ENCODE data around the gene ADAM15. TPM values are rescaled to one million over a fixed set of nuclear protein-coding genes. Genes with fewer than 3 reads are reported as not detected.

ADAM15 gene
- total and polyA plus RNA-seq, 2 of the 8 experiments (the other 6 are each of a cell fraction or from before 2014, with no cell fraction given) = 32.9 to 37.6 TPM

GRCh38 chr1:155085504-155086127 lies 34.5 kb downstream of the ADAM15 start:
- peak overlapping the region; percentile 84 for H2BK5ac ChIP-seq (ENCODE audit: low read depth, low read length)
- H3K27ac ChIP-seq (ENCODE audit: low read depth, low read length) = no peak overlapping the region
- POLR2A ChIA-PET (ENCODE audit: partially characterized antibody) = interaction anchor here (0.8 to 2.3 kb wide), 9 partner anchors 14 to 120 kb away, joined by 3 to 13 read pairs (median 4); partner anchors contain the start of genes EFNA4 and SLC50A1
- peak overlapping the region; percentile 46; the same call in 1 of the 2 replicates for H2AFZ ChIP-seq (ENCODE audit: low read length)
- H2BK15ac ChIP-seq (ENCODE audit: low read length) = no peak overlapping the region
- peaks cover 9% of the 10 kb centered on the region; the same call in 1 of the 2 replicates for H3K23me2 ChIP-seq (ENCODE audit: low read depth, low read length)
- no peak for FAIRE-seq
- H3K14ac ChIP-seq (ENCODE audit: insufficient read length) = no peak overlapping the region
- H3K23ac ChIP-seq (ENCODE audit: insufficient read length) = no peak overlapping the region
- no peak overlapping the region for H4K91ac ChIP-seq (replicated peaks; ENCODE audit: insufficient read length, low read length)
- H3K56ac ChIP-seq (replicated peaks; ENCODE audit: insufficient read length, low read depth, low read length) = no peak overlapping the region
- H3K79me1 ChIP-seq (ENCODE audit: low read depth, low read length) = no peaks in the 10 kb centered on the region
- H2BK120ac ChIP-seq (replicated peaks; ENCODE audit: low read depth, low read length) = no peak overlapping the region
- no peak overlapping the region for H4K5ac ChIP-seq (ENCODE audit: insufficient read length, low read depth, low read length)
- H2AK5ac ChIP-seq (ENCODE audit: low read depth, low read length) = no peak overlapping the region
- H3K4me3 ChIP-seq (ENCODE audit: extremely low read depth in 1 of 4, insufficient read depth in 2 of 4, low read depth in 3 of 4, low read length in 4 of 4) = peak overlapping the region; percentile 59 to 81 (median 77)
- H2BK20ac ChIP-seq (ENCODE audit: low read length) = no peak overlapping the region
- peak overlapping the region; percentile 95 to 96 for H3K4me2 ChIP-seq (ENCODE audit: insufficient read depth in 1 of 2, low read depth in 2 of 2, low read length in 2 of 2)
- CTCF ChIA-PET (ENCODE audit: partially characterized antibody) = interaction anchor here (0.6 to 5.5 kb wide), 56 partner anchors 10 to 545 kb away, joined by 3 to 169 read pairs (median 4); partner anchors contain the start of genes ADAM15, EFNA1, EFNA4 and KRTCAP2
- peak in 1 of 2 experiments; percentile 77 for DNase-seq (ENCODE audit: low read depth in 1 of 2, low spot score in 2 of 2)
- H3K9me3 ChIP-seq (ENCODE audit: insufficient read depth in 2 of 2, low read depth in 1 of 2, low read length in 1 of 2) = no peaks in the 10 kb centered on the region
- 5% methylated on average over 23 of the region's 32 CpGs; no CpG with 5 or more reads in 1 of the 2 experiments for WGBS, 2 experiments (ENCODE audit: extremely low coverage in 1 of 2, insufficient coverage in 1 of 2, insufficient read length in 1 of 2, insufficient replicate concordance in 2 of 2, low coverage in 1 of 2, low lambda C conversion rate in 2 of 2, missing lambda C conversion rate in 1 of 2)
- H3K4me1 ChIP-seq (replicated peaks in 1 of 4; ENCODE audit: control insufficient read depth in 3 of 4, insufficient read depth in 4 of 4, low read length in 3 of 4) = peaks cover 0 to 45% (median 23%) of the 10 kb centered on the region in 4 experiments; a peak in 6 of 7 replicates
- no peak overlapping the region; the same call in 1 of the 2 replicates for H4K8ac ChIP-seq (ENCODE audit: extremely low read depth, insufficient read depth, low read length)
- H3K79me2 ChIP-seq (ENCODE audit: control insufficient read depth in 1 of 2, insufficient read depth in 2 of 2, low read length in 2 of 2) = no peaks in the 10 kb centered on the region
- H3K4ac ChIP-seq (replicated peaks; ENCODE audit: insufficient read length, low read depth, low read length) = no peak overlapping the region
- no peaks in the 10 kb centered on the region for H3K36me3 ChIP-seq (ENCODE audit: control insufficient read depth in 2 of 4, insufficient read depth in 4 of 4, low read length in 3 of 4)
- H2BK12ac ChIP-seq (ENCODE audit: low read depth, low read length) = peak overlapping the region; percentile 33; the same call in 1 of the 2 replicates
- peak overlapping the region in 1 of 4 experiments; percentile 45; a peak in 2 of 7 replicates for H3K9ac ChIP-seq (replicated peaks in 1 of 4; ENCODE audit: extremely low read depth in 1 of 4, low read depth in 3 of 4, low read length in 3 of 4)
- peak overlapping the region; percentile 6 for H3K18ac ChIP-seq (ENCODE audit: extremely low read depth, low read length)
- H4K20me1 ChIP-seq (replicated peaks in 1 of 2; ENCODE audit: control insufficient read depth in 1 of 2, insufficient read depth in 2 of 2, low read length in 2 of 2) = peaks cover 0 to 12% of the 10 kb centered on the region in 2 experiments
- peaks cover 34 to 40% (median 36%) of the 10 kb centered on the region in 4 experiments for H3K27me3 ChIP-seq (replicated peaks in 1 of 4; ENCODE audit: control insufficient read depth in 3 of 4, extremely low read depth in 1 of 4, insufficient read depth in 3 of 4, low read length in 3 of 4)
- TF ChIP-seq SIRT6 (IDR thresholded peaks at IDR 0.05; ENCODE audit: low read length) (no peak), KDM4A (IDR thresholded peaks at IDR 0.05; ENCODE audit: low read depth, low read length, severe bottlenecking) (peak; percentile 22), TEAD4 (IDR thresholded peaks at IDR 0.05; ENCODE audit: low read depth, low read length) (no peak)

Measured in H1 (cell line).